Fibroblast of peridontal ligament (primary cell): ENCODE results near the gene LRRC10.
A peak's percentile ranks its signal among the peaks of the same experiment; 100 is the strongest.

Experiments used
- DNase-seq: peaks from one replicate; pipeline ENCODE4 v3.0.0-alpha.2; 2010; ENCODE audit errors: extremely low read depth

The LRRC10 gene, protein sequence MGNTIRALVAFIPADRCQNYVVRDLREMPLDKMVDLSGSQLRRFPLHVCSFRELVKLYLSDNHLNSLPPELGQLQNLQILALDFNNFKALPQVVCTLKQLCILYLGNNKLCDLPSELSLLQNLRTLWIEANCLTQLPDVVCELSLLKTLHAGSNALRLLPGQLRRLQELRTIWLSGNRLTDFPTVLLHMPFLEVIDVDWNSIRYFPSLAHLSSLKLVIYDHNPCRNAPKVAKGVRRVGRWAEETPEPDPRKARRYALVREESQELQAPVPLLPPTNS

DNA sequence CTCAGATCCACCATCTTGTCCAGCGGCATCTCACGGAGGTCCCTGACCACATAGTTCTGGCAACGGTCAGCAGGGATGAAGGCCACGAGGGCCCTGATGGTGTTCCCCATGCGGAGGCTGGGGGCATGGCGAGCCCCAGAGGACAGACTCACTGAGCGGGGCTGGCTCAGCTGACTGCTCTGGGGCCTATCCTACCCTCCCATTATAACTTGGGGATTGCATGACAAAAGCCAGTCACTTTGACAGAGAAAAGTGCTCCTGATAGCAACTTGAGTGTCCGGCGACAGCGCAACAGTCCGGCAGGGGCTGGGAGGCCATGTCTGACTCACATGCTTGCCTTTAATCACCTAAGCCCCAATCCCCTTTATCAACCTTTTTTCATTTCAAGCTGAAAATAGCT, at the start of gene LRRC10:
LRRC10 (minus strand) TSS at position 179 of the 400 bp plus-strand sequence; CDS start at position 110, 69 bp downstream.
- no peak for DNase-seq

DNA sequence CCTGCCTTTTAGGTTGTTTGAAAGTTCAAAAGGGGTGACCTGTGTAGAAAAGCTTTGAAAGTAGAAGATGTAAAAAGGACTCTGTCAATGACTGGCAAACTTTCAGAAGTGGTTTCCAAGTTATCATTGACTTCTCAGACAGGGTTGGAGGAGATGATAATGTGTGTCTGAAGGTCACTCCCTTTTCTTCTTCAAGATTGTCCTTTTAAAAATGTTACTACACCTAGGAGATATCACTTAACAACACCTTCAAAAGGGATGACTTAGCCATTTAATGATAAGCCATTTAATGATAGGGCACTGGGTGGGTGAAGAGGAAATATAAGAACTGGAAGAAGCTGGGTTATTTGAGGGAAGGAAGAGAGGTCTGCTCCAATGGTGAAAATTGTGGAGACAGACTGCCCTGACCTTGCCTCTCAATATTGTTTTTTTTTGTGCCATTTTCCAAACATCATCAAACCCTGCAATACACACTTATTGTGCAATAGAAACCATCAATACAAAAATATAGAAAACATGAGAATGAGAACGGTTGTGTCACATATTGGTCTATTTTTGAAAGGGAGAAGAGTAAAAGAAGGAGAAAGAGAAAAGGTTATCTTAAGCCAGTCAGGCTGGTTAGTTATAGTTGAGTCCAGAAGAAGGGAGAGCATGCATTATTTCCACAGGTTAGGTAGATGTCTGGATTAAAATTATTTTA, 49.6 kb upstream of the LRRC10 start:
- no peak for DNase-seq

DNA sequence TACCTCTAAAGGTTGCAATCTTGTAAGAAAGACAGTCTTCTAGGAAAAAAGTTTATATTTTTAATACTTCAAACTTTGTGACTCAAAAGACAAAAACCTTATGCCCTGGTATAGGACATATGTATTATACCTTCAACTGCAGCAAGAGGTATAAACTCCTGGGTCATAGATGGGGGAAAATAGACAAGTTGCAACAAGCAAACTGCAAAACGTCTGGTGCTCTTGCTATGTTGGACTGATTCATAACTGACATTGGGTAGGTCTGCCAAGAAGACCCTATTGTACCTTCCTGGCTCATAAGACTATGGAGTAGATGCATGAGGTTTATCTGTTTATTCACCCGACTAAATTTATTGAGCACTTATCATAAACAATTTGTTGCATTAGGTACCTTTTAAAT, 47.5 kb upstream of the LRRC10 start:
- DNase-seq: no peak

DNA sequence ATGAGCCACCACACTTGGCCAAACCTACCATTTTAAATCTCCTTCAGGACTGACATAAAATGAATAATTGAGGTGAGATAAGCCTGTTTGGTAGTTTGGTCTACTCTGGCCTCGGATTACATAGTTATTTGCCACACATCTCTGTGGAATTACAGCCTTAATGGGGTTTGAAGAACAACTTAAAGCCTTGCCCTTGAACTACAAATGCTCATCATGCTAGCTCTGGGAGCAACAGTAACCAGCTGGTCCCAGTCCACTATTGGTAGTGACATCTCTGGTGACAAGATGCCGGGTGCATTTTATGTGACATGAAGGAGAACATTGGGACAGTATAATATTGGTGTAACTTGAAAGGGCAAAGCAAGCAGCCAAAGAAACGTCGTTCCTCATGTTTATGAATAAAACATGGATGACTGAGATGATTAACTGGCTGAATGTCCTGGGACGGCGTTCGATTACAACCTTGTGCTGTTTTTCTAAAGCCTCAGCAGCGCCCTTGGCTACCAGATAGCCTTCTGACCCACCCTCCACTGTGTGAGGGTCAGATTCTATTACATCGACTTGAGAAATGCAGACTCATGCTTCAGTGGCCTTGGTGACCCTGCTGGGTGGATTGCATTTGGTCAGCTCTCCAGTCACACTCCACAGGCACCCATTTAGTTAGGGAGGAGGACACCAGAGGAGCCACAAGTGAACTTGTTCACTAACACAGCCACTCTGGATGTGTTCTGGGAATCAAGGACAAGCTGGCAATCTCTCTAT, 46.9 kb upstream of the LRRC10 start:
- peak; percentile 21 for DNase-seq

DNA sequence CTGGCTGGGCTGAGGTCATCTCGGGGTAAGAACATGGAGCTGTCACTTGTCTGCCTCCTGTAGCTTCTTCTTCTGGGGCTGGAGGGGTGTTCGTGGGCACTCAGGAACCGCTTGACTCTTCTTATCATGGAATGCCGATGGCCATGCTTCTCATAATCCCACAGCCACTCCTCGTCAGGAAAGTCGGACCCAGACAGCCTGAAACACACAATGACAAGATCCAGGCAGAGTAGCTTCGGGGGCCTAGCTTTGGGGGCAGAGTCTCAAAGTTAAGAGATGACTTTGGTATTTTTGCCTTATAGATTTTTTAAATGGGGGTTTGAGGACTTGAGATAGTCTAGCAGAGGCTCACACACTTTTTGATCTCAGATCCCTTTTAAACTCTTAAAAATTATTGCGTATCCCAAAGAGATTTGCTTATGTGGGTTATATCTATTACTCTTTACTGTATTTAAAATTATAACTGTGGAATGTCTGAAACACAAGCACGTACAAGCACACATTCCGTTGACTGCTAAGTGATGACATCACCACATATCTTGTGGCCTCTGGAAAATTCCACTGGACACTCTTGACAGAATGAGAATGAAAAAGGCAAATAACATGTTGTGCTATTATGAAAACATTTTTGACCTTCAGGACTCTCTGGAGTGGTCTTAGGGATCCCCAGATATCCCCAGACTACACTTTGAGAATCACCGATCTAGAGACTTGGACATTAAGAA, 45.1 kb upstream of the LRRC10 start:
- peak; percentile 94 for DNase-seq

DNA sequence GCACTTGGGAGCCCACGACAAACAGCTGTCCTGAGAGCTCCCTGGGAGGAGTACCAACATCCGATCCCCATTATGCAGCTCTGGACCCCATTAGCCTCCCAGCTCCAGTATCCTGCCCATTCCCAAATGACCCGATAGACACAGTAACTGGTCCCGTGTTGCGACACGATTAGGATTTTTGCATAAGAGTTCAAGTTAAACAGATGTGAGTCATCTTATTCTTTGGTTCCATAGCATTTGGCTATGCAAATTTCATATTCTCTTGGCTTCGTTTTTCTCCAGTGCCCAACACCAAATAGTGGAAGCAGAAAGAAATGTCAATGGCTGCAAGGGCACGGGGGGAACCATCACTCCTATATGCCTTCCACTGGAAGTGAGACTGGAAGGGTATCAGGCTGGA, 43.0 kb upstream of the LRRC10 start:
- peak; percentile 82 for DNase-seq

GRCh38 chr12:69651922-69652321, 41.2 kb upstream of the LRRC10 start:
- DNase-seq: no peak

DNA sequence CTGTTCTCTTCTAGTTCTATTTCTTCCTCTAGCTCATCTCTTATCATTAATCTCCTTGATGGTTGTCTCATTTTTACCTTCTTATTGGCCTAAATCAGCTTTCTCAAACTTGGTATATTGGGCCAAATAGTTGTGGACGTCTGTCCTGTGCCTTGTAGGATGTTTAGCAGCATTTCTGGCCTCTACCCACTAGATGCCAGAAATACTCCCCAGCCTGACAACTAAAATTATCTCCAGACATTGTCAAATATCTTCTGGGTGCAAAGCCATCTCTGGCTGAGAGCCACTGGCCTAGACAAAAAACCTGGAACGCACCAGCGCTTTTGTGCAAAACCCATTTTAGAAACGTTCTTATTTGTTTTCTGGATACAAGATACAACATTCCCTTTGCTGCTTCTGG, 38.8 kb upstream of the LRRC10 start:
- DNase-seq: peak; percentile 9

GRCh38 chr12:69648476-69648875, 37.8 kb upstream of the LRRC10 start:
- peak; percentile 89 for DNase-seq

DNA sequence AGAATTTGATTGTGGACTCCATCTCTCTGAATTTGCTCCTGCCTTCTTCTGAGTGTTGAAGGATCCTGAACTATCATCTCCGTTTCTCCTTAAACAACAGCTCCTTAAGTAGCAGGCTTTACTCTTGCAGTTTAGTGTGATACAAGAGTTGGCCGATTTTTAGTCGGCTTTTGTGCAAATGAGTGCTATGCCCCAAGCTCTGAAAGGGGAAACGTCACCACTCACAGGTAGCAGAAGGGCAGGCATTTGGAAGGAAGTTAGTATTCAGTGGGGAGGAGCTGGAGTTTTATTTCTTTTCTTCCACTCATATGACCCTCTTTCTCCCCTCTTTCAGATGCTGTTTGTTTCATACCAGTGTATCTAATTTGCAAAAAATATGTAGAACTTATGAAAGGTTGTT, 36.5 kb upstream of the LRRC10 start:
- DNase-seq: no peak

GRCh38 chr12:69645031-69645430, 34.3 kb upstream of the LRRC10 start:
- DNase-seq: peak; percentile 68

GRCh38 chr12:69644511-69644910, 33.8 kb upstream of the LRRC10 start:
- peak; percentile 62 for DNase-seq

- no peak for DNase-seq
Measured at GRCh38 chr12:69642531-69642930, 31.8 kb upstream of the LRRC10 start.

DNA sequence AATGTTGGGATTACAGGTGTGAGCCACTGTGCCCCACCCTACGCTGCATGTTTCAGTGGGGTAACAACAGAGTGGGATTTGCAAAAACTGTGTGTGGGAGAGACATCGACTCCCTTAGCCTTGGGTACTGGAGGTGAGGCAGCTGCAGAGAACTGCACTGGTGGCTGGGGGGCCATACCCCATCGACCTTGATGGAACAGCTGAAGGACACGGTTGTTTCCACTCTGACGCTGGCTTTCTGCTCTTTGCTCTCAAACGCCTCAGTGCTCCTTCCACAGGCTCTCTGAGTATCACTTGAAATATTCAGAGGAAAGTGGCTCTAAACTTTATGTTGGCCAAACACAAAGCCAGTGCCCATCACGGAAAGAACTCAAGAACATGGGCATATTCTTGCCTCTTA, 30.8 kb upstream of the LRRC10 start:
- no peak for DNase-seq

DNA sequence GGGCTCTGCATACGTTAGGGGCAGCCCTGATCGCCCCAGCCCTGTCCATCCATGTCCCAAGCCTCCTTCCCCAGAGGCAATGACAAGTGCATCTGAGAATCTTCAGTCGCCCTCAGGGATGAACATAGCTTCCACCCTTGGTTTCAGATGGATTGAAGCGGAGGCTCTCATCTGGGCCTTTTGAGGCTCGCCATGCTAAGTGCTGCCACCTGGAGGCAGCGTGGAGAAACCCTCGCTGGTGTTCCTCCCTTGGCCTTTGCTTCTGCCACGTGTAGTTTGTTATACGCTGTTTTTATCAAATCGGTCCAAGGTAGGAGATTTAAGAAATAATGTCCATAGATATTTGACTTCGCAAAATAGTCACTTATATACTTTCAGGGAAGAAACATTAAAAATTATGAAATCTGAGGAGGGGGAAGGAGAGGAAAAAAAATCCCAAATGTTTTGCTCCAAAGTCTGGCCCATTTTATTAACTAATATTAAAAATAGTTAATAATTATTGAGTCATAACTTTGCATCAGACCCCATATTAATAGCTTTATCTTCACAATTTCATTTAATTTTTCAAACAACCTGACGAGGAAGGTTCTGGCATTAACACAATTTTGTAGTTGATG, 28.8 kb upstream of the LRRC10 start:
- peak; percentile 70 for DNase-seq

- DNase-seq: no peak
Measured at GRCh38 chr12:69633061-69633460, 22.4 kb upstream of the LRRC10 start.

- DNase-seq: no peak
Measured at GRCh38 chr12:69630191-69630590, 19.5 kb upstream of the LRRC10 start.

- no peak for DNase-seq
Measured at GRCh38 chr12:69627501-69627900, 16.8 kb upstream of the LRRC10 start.

- no peak for DNase-seq
Measured at GRCh38 chr12:69623970-69624369, 13.3 kb upstream of the LRRC10 start.

DNA sequence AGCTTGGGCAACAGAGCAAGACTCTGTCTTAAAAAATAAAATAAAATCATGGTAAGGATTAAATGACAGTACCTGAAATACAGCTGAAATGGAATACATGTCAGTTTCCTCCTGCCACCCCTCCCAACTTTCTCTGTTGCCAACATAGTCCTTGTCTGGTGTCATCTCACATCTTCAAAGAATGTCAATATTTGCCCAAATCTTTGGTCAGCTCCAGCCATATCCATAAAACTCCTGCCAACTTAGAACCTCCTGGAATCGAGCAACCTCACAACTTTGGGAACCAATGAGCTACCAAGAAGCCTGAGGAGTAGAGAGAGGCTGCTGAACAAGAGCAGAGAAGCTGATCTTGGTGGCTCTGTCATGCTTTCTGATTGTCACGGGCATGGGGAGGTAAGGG, 10.8 kb upstream of the LRRC10 start:
- no peak for DNase-seq

GRCh38 chr12:69620921-69621320, 10.2 kb upstream of the LRRC10 start:
- DNase-seq: peak; percentile 32

DNA sequence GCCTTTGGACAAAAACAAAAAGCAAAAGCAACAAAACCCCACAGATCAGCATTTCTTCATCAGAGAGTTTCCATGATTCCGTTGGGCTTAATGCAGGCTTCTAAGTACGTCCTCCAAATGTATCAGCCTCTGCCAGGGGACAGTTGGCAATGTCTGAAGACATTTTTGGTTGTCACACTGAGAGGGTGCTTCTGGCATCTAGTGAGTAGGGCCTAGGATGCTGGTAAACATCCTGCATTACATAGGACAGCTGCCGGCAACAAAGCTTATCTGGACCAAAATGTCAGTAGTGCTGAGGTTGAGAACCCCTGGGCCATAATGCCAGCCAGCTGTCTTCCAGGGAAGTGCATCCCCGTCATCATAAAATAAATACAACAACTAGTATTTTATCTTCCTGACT, 9.4 kb upstream of the LRRC10 start:
- DNase-seq: no peak
